Measurements from ENCODE around the gene QTRT2.

Gene QTRT2

DNA sequence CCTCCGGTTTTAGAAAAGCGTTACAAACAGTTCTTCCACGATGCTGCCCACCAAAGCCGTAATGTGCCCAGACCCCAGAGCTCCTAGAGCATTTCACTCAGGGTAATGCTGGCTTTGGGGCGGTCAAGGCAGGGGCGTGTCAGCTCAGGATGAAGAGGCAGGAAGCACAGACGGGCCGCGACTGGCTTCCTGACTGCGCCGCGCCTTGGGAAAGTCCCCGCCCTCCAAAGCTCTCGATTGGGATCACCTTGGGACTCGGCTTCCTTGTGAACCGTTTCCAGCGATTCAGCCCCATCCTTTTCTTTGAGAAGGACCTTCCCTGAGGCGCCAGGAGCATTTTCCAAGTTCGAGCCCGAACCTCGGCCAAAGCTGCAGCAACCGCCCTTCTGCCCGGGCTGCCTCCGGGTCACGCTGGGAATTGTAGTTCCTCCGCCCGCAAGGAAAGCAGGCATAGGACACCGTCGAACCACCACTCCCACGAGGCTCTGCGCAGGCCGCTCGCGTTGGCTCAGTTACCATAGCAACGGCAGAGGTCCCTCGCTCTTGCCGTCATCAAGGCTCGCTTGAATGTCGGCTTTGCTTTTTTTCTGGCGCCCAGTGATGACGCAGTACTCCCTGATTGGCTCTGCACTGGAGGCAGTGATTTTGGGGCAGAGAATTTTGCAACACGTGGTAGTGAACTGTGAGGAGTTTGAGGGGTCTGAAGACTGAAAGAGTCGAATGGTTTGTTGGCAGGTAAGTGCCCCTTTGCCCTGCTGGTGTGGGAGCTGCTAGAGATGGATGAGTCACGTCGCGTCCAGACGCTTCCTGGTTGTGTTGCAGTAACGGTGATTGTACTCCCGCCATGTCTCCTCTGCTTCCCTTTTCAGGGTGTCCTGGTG is at the start of gene QTRT2, which contains the start of gene CCDC191:
Gene QTRT2, plus strand, starts transcription at position 608 of the 881 bp plus-strand sequence. CDS start 8,521 bp downstream, outside the sequence.
Gene CCDC191, minus strand, starts transcription at position 397 of the 881 bp plus-strand sequence. Its CDS starts 60 bp downstream, at position 337.
- in situ Hi-C loops (cut with MboI; ENCODE audit: low sequenced_read_pairs), result no loop called here

DNA sequence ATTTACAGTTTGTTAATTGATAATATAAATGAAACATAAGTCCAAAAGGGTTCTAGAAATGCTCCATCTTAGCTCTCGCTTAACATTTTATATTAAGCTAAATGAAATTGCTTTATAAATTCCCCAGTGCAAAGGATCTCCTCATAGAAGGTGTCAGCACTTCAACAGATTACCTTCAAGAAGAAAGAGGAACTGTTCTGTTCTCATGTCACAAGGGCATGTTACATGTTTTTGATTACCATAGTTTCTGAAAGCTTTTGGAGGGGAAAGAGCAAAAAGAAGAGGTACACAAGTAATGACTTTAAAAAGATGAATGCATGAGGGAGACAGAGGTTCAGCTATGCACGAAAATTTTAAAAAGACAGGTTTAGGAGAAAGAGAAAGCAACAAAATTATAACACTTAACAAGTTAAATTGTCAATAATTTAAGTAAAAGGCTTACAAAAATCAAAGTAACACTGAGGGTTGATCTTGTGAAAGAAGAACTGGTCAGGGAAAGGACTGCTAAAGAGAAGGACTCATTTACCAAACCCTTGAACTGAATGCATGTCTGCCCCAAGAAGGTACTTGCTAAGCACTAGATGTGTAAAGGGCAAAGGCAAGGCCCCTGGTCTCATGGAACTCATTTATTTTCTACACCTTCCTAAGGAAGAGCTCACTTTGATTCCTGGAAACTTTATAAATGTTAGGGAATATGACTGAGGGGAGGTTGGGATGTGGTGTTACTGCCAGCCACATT is 45.3 kb upstream of the QTRT2 start:
- in situ Hi-C loops (cut with MboI; ENCODE audit: low sequenced_read_pairs), result no loop called here

DNA sequence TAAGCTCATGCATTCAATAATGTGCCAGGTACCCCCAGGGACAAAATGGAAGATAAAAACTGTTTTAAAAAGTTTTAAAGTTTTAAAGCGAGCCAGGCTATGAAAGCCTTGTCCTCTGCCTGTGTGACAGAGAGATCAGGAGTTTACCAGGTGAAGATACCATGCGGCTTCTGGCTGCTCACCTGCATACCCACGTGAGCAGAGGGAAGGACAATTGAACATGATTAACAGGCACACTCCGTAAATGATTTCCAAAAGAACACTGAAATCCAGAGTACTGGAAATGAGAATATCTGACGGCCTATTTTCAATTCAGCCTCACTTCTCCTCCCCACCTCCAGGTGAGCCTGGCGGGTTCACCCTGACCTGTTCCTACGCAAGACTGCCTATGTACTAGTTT is 42.3 kb upstream of the QTRT2 start:
- in situ Hi-C loops (cut with MboI; ENCODE audit: low sequenced_read_pairs), result no loop called here

DNA sequence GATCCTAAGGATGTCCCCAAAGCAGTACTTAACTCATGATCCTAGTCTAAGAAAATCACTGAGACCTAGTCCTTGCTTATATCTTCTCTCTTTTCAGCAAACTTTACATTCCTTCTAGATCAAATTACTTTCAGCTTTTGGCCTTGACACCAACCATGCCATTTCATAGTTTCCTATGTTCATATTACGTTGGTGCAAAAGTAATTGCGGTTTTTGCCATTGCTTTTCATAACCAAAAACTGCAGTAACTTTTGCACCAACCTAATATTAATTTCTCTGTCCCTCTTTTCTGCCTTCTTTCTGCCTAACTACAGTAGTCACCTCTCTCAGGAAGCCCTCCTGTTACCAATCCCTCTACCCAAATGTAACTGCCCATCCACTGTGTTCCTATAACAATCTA is 37.1 kb upstream of the QTRT2 start:
- in situ Hi-C loops (cut with MboI; ENCODE audit: low sequenced_read_pairs), result no loop called here

DNA sequence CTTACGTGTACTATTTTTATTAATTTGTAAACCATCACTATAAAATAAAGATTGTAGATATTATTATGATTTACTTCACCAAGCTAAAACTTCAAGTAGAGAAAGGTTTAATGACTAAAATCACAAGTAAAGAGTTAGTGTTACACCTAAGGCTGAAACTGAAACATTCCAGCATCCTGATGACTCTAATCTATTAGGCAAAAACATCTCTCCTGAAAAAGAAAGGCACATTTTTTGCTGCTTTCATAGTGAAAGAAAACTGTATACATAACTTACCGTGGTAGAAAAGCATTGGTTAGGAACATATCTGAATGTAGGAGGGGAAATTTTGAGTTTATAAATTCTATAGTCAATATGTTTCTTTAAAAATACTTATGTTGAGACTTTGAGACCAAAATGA is 35.6 kb upstream of the QTRT2 start:
- in situ Hi-C loops (cut with MboI; ENCODE audit: low sequenced_read_pairs), result no loop called here

DNA sequence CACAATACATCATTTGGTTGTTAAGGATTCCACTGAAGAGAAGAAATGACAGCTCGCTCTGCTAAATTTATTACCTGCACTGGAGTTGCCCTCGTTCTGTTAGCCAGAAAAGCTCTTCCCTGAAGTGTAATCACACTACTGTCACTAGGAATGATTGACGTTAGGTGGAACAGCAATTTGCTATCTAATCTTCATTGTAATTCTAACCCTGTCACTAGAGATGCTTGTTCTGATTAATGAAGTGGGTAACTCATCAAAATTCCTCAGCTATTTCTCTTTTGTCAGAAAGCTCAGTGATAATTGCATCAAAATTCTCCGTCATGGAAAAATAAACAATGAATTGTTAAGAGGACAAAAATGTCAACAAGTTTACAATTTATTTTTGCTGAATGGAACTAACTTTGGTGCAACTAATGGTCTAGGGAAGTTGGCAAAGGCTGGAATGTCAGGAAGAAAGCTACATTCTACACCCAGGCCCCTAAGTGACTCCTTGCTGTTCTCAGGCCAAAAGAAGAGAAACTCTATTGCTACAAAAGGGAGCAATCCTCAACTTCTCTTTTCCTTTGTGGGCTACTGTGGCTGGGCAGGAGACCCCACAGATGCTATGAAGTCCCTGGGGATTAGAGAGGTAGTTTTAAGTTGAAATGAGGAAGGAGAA is 34.3 kb upstream of the QTRT2 start:
- in situ Hi-C loops (cut with MboI; ENCODE audit: low sequenced_read_pairs), result no loop called here

DNA sequence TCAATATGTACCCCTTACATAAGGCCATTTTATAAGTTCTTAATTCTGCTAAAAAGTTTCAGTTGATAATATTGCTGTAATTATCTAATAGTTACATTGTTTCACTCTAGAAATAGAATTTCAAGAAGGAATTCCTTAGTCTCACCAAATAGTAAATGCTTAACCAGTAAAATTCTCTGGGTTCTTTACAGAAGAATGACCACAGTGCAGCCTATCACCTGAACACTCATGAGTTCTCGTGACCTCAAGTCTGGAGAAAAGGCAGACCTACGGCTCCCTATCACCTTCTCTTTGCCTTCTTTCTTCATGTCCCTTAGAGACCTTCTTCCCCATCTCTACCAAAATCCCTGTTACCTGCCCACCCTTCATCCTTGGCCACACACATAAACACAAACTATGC is 31.1 kb upstream of the QTRT2 start:
- in situ Hi-C loops (cut with MboI; ENCODE audit: low sequenced_read_pairs), result no loop called here

DNA sequence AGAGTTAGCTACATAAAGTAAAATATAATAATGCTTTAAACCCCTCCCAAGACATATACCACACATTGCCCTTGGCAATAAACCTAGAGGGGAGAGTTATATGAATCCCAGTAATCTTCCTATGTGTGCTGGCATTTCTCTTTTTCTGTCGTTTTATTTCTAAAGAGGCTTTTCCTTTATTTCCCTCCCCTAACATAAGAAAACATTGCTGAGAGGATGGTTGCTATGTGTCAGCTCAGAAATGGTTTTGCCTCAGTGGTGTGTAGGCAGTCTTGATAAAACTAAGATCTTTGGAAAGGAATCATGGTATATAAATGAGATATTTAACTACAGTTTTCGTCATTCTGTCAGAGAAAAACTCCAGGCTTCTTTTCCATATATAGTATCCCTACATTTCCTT is 30.2 kb upstream of the QTRT2 start:
- in situ Hi-C loops (cut with MboI; ENCODE audit: low sequenced_read_pairs), result no loop called here

DNA sequence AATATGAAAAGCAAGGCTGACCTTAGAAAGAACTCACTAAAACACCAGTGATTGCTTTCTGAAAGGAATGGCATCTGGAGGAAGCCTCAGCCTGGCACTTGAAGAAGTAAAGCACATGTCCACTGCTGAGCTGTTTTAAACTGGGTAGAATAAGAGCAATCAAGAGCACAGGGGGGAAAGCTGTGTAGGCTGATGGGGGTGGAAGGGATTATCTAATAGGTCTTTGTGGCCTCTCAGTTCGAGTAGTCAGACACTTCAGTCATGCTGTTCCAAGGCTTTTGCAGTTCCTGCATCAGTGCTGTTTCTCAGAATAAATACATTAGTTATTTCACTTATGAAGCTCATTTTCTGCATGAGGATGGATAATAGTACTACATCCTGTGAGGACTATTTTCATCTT is 22.8 kb upstream of the QTRT2 start:
- in situ Hi-C loops (cut with MboI; ENCODE audit: low sequenced_read_pairs), result no loop called here

DNA sequence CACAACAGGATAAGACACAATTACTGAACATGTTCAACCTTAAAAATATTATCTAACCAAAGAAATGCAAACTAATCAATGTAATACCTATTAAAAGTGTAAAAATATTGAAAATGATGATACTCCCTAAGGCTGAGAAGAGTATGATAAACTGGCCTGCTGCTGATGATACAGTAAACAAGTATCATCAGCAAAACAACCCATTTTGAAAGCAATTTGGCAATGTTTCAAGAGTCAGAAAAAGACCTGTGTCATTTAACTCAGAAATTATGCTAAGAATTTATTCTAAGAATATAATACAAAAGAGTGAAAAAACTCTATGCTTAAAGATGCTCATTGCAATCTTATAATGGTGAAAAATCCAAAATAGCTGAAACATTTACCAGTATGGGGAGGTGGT is 22.3 kb upstream of the QTRT2 start:
- in situ Hi-C loops (cut with MboI; ENCODE audit: low sequenced_read_pairs), result no loop called here

DNA sequence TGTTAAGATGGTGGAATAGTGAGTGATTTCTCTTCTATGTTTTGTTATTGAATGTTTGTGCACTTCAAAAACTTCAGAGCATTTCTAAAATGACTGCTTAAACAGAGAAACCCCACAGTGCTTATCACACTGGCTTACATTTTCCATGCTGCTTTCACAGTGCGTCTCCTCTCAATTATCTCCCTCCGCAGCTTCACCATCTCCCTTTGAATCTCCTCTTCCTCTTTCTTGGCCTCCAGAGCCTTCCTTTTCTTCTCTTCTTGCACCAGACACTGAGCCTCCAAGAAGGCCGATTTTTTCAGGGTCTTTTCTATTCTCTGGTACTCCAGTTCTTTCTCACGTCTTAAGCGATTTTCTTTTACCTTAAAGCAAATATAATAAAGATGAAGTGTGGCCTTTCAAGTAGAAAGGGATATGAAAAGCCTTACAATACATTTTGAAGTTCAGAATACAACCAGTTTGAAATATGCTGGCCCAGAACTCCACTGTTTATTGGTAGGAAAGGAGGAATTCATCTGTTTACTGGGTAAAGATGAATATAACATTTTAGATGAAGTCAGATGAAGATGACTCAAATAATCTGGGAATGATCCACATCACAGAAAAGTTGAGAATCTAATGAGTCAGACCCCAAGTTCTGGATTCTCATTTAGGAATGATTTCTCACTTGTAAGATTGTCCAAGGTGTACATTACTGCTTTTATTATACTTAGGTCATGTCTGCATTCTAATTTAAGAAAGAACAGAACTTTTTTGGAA is 21.6 kb upstream of the QTRT2 start:
- in situ Hi-C loops (cut with MboI; ENCODE audit: low sequenced_read_pairs), result no loop called here

DNA sequence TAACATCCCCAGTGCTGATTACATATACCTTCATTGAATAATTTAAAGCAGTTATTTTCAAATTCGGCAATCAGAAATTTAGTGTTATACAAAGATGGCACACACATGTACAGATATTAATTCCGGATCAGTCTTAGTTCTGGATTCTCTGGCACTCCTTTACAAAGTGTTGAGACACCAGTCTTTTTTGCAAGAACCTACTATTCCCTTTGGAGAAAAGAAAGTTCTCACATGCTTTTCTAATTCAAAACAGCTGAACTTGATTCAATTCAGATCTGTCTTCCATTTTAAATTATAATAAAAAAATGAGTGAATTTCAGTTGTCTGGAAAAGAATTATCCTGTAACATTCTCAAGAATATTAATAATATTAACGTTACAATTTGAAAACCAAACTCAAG is 20.6 kb upstream of the QTRT2 start:
- in situ Hi-C loops (cut with MboI; ENCODE audit: low sequenced_read_pairs), result no loop called here

DNA sequence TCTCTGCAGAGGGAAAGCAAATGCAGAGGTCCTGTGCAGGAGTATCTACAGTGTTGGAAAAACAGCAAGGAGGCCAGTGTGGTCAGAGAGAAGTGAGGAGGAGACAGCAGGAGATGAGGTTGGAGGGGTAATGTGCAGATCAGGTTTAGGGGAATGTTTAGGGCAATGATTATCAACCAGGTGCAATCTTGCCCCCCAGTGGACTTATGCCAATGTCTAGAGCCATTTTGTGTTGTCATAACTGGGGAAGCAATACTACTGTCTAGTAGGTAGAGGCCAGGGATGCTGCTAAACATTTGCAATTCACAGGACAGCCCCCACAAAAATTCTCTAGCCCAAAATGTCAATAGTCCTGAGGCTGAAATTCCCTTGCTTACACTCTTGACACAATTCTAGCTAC is 13.3 kb upstream of the QTRT2 start:
- in situ Hi-C loops (cut with MboI; ENCODE audit: low sequenced_read_pairs), result no loop called here

DNA sequence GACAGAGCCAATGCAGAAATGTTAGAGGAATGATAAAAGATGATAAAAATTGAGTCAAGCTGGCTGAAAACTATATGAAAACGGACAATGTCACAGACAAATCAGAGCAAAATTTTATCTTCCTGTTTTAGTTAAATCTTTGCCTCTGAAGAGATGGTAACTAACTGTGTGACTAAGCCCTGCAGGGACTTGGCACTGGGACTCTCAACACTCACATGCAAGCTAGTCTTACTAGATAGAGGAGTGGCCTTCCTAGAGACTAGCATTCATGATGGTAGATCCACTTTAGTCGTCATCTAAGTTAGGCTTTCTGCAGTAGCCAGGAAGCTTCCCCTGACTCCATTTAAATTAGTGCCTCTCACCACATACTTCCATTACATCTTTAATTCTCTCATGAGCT is 4.3 kb upstream of the QTRT2 start:
- in situ Hi-C loops (cut with MboI; ENCODE audit: low sequenced_read_pairs), result no loop called here

DNA sequence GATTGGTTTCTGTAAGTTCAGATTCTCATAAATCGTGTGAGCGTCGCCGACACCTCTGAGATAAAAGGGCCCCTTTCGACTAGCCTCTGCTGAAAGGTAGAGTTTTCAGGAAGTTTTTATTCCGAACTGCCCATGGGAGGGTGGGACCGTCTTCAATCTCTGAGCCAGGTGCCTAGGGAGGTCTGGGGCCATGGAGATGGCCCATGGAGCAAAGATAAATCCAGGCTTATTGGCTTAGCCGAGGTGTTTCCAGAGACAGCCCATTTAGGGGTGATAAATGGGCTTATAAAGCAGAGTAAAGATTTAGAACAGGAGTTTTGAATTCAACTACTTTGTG is 442 bp downstream of the QTRT2 start:
- in situ Hi-C loops (cut with MboI; ENCODE audit: low sequenced_read_pairs), result no loop called here

DNA sequence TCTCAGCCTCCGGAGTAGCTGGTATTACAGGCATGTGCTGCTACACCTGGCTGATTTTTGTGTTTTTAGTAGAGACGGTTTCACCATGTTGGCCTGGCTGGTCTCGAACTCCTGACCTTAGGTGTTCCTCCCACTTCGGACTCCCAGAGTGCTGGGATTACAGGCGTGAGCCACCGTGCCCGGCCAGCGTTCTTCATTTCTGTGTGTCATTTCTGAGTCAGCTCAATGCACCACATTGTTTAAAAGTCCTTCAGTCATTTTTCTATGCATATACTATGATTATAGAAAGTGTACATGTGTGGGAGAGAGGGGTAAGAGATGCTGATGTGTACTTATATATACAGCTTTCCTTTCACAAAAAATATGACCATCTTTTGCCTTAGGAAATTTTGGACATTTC is 2.1 kb downstream of the QTRT2 start:
- in situ Hi-C loops (cut with MboI; ENCODE audit: low sequenced_read_pairs), result no loop called here

DNA sequence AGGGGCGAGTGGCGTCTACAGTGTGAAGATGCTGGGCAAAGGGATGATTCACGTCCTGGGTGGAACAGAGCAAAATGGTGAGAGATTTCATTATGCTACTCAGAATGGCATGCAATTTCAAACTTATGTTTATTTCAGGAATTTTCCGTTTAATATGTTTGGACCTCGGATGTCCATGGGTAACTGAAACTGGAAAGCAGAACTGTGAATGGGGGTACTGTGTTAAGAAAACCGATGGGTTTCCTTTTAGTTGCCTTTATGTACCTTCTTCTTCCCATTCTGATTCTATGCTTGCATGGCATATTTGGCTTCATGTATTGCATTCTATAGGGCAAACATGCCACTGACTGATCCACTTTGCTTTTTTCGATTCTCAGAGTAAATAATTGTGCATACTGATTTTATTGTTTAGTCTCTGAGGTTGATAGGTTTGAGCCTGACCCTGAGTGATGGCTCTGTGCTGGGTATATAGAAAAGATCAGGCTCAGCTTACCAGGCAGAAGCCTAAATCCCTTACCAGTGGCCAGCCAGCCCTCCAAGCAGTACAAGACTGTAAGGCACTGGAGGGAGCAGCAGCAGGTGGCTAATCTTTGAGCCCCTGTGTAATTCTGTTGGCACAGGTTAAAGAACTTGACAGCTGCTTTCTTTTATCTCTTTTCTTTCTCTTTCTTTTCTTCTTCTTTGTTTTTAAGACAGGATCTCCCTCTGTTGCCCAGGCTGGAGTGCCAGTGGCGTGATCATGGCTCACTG is 4.5 kb downstream of the QTRT2 start:
- in situ Hi-C loops (cut with MboI; ENCODE audit: low sequenced_read_pairs), result no loop called here

DNA sequence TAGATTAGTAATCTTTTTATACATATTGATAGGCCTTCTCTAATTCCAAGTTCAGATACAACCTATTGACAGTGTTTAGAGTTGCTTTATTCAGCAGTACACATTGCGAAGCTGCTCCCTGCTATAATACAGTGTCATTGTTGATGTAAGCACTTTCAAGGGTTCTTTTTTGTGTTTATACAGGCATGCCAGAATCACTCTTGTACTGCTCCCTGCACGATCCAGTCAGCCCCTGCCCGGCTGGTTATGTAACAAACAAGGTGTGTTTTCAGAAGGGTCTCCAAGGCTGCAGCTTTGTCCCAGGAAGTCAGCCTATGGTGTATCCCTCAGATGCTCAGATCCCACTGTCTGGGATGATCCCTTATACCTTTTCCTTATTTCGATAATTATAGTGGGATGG is 11.3 kb downstream of the QTRT2 start:
- in situ Hi-C loops (cut with MboI; ENCODE audit: low sequenced_read_pairs), result no loop called here

DNA sequence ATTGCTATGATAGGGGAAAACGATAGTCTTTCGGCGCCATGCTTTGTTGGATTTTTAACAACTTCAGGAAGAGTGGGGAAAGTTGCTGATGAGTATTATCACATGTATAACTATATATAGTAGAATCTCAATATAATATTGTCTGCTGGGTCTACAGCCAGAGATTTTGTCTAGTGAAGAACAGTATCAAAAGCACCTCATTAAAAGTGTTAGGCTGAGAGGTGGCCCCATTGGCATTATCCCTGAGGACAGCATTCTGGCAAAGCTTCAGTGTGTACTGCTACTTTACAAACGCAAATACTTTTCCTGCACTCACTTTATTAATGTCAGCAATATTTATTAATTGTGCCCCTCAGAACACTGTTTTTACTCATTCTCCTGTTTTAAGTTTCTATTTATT is 11.8 kb downstream of the QTRT2 start:
- in situ Hi-C loops (cut with MboI; ENCODE audit: low sequenced_read_pairs), result no loop called here

DNA sequence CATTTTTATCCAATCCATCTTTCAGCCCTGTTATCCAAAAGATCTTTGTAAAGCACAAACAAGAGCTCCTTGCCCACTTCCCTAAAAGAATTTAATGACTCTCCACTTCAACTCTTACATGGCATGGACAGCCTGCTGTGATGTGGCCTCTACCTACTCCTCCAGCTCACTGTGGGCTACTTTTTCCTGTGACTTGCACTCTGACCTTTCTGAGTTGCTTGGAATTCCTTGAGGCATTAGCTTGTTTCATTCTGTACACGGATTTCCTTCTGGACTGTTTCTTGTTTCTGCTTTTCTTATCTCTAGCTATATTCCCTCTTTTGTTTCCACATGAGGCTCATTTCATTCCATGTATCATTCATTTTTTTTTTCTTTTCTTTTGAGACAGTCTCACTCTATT is 15.2 kb downstream of the QTRT2 start:
- in situ Hi-C loops (cut with MboI; ENCODE audit: low sequenced_read_pairs), result no loop called here
